ENCODE measurements around the gene TNPO1. TPM values are rescaled to one million over a fixed set of nuclear protein-coding genes. Genes with fewer than 3 reads are reported as not detected.
"Not testable (repeated sequence)": the region's sequence is repeated elsewhere in the genome, so short reads cannot be mapped to it uniquely, and the experiment has no call there.

TNPO1 gene
- total RNA-seq, 1 experiment from 2014 or later: 201 TPM

- BruUV-seq (replicated peaks): no TSS peak
- DNase-seq (ENCODE audit: low spot score): no peak
- H3K9me3 ChIP-seq (ENCODE audit: low read depth, low read length, poor library complexity, severe bottlenecking): no peaks in the 10 kb centered on the region
- POLR2A ChIA-PET (ENCODE audit: low non-redundant PET): no interaction called here
- H3K27ac ChIP-seq (ENCODE audit: low read depth, low read length, poor library complexity, severe bottlenecking): no peak overlapping the region
- no peaks in the 10 kb centered on the region for H3K4me1 ChIP-seq (ENCODE audit: insufficient read depth, low read length, poor library complexity, severe bottlenecking)
- intact Hi-C loops (cut with micrococcal nuclease; ENCODE audit: unreplicated experiment): no loop called here
- H3K27me3 ChIP-seq (replicated peaks; ENCODE audit: insufficient read depth, low read depth, low read length, poor library complexity): peaks cover 4% of the 10 kb centered on the region
- no peak overlapping the region for H3K4me3 ChIP-seq (ENCODE audit: low read depth, low read length, poor library complexity, severe bottlenecking)
- TF ChIP-seq, protein P1, sequence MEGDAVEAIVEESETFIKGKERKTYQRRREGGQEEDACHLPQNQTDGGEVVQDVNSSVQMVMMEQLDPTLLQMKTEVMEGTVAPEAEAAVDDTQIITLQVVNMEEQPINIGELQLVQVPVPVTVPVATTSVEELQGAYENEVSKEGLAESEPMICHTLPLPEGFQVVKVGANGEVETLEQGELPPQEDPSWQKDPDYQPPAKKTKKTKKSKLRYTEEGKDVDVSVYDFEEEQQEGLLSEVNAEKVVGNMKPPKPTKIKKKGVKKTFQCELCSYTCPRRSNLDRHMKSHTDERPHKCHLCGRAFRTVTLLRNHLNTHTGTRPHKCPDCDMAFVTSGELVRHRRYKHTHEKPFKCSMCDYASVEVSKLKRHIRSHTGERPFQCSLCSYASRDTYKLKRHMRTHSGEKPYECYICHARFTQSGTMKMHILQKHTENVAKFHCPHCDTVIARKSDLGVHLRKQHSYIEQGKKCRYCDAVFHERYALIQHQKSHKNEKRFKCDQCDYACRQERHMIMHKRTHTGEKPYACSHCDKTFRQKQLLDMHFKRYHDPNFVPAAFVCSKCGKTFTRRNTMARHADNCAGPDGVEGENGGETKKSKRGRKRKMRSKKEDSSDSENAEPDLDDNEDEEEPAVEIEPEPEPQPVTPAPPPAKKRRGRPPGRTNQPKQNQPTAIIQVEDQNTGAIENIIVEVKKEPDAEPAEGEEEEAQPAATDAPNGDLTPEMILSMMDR (conservative IDR thresholded peaks at IDR 0.05; ENCODE audit: low read depth, low read length): no peak
- no peak for TF ChIP-seq EZH2 (IDR thresholded peaks at IDR 0.05; ENCODE audit: borderline replicate concordance, low read depth, low read length, poor library complexity, severe bottlenecking)
- CTCF ChIA-PET: no interaction called here
- H3K36me3 ChIP-seq (ENCODE audit: insufficient read depth, low read length, poor library complexity, severe bottlenecking): no peaks in the 10 kb centered on the region
Measured at GRCh38 chr5:72799721-72800120, 16.7 kb upstream of the TNPO1 start.

- H3K4me1 ChIP-seq (ENCODE audit: insufficient read depth, low read length, poor library complexity, severe bottlenecking); H3K36me3 ChIP-seq (ENCODE audit: insufficient read depth, low read length, poor library complexity, severe bottlenecking); CTCF ChIA-PET; H3K9me3 ChIP-seq (ENCODE audit: low read depth, low read length, poor library complexity, severe bottlenecking); intact Hi-C loops (cut with micrococcal nuclease; ENCODE audit: unreplicated experiment); H3K27ac ChIP-seq (ENCODE audit: low read depth, low read length, poor library complexity, severe bottlenecking); H3K4me3 ChIP-seq (ENCODE audit: low read depth, low read length, poor library complexity, severe bottlenecking); DNase-seq (ENCODE audit: low spot score); H3K27me3 ChIP-seq (replicated peaks; ENCODE audit: insufficient read depth, low read depth, low read length, poor library complexity); POLR2A ChIA-PET (ENCODE audit: low non-redundant PET); BruUV-seq (replicated peaks): not testable (repeated sequence)
Measured at GRCh38 chr5:72808637-72809036, 7.8 kb upstream of the TNPO1 start.

DNA sequence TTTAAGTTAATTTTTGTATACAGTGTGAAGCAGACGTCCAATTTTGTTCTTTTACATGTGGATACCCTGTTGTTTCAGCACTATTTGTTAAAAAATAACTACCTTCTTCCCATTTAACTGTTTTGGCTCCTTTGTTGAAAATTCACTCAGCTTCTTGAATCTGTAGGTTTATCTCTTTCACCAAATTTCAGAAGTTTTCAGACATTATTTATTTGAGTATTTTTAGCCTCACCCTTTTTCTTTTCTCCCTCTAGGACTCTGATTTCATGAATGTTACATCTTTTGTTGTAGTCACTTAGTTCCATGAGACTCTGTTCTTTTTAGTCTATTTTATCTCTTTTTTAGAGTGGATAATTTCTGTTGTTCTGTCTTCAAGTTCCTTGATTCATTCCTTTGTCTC lies 4.6 kb upstream of the TNPO1 start:
- BruUV-seq (replicated peaks): no TSS peak
- CTCF ChIA-PET: no interaction called here
- DNase-seq (ENCODE audit: low spot score): no peak
- Histone ChIP-seq H3K27me3 (replicated peaks; ENCODE audit: insufficient read depth, low read depth, low read length, poor library complexity) (no peaks in the 10 kb centered on the region), H3K9me3 (ENCODE audit: low read depth, low read length, poor library complexity, severe bottlenecking) (no peaks in the 10 kb centered on the region), H3K36me3 (ENCODE audit: insufficient read depth, low read length, poor library complexity, severe bottlenecking) (no peaks in the 10 kb centered on the region), H3K27ac (ENCODE audit: low read depth, low read length, poor library complexity, severe bottlenecking) (no peak overlapping the region), H3K4me3 (ENCODE audit: low read depth, low read length, poor library complexity, severe bottlenecking) (no peak overlapping the region), H3K4me1 (ENCODE audit: insufficient read depth, low read length, poor library complexity, severe bottlenecking) (no peaks in the 10 kb centered on the region)
- intact Hi-C loops (cut with micrococcal nuclease; ENCODE audit: unreplicated experiment): no loop called here
- no peak for TF ChIP-seq EZH2 (IDR thresholded peaks at IDR 0.05; ENCODE audit: borderline replicate concordance, low read depth, low read length, poor library complexity, severe bottlenecking)
- TF ChIP-seq, protein P1 (conservative IDR thresholded peaks at IDR 0.05; ENCODE audit: low read depth, low read length): no peak
- POLR2A ChIA-PET (ENCODE audit: low non-redundant PET): no interaction called here

- POLR2A ChIA-PET (ENCODE audit: low non-redundant PET): no interaction called here
- intact Hi-C loops (cut with micrococcal nuclease; ENCODE audit: unreplicated experiment): no loop called here
- H3K27me3 ChIP-seq (replicated peaks; ENCODE audit: insufficient read depth, low read depth, low read length, poor library complexity): no peaks in the 10 kb centered on the region
- no peak for TF ChIP-seq EZH2 (IDR thresholded peaks at IDR 0.05; ENCODE audit: borderline replicate concordance, low read depth, low read length, poor library complexity, severe bottlenecking)
- TF ChIP-seq, protein P1 (conservative IDR thresholded peaks at IDR 0.05; ENCODE audit: low read depth, low read length): no peak
- H3K27ac ChIP-seq (ENCODE audit: low read depth, low read length, poor library complexity, severe bottlenecking): no peak overlapping the region
- no peaks in the 10 kb centered on the region for H3K36me3 ChIP-seq (ENCODE audit: insufficient read depth, low read length, poor library complexity, severe bottlenecking)
- H3K4me1 ChIP-seq (ENCODE audit: insufficient read depth, low read length, poor library complexity, severe bottlenecking): no peaks in the 10 kb centered on the region
- CTCF ChIA-PET: no interaction called here
- no peak overlapping the region for H3K4me3 ChIP-seq (ENCODE audit: low read depth, low read length, poor library complexity, severe bottlenecking)
- no peak for DNase-seq (ENCODE audit: low spot score)
- no peaks in the 10 kb centered on the region for H3K9me3 ChIP-seq (ENCODE audit: low read depth, low read length, poor library complexity, severe bottlenecking)
- BruUV-seq (replicated peaks): no TSS peak
Measured at GRCh38 chr5:72812488-72812887, 4.0 kb upstream of the TNPO1 start.
